ENCODE data around the gene H19. TPM values are rescaled to one million over a fixed set of nuclear protein-coding genes. Genes with fewer than 3 reads are reported as not detected.
A peak's percentile ranks its signal among the peaks of the same experiment; 100 is the strongest.

Gene H19
- total and polyA plus RNA-seq, 9 donors = 113 to 2,888 (median 601) TPM

DNA sequence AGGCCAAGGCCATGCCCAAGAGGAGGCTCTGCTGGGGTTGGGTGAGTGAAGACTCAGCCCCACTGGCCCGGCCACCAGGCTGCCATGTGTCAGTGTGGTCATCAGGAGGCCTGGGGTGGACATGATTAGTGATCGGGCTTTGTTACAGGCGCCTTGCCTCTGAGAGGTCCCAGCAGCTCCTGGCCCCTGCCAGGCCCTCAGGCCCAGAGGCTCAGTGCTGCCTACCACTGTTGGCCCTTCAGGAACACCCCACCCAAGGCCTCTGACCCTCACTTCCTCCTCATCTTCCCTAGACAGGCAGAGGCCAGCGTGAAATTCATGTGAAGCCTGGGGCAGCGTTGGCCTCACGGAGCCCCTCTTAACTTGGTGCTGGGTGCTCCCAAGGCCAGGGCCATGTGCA is 48.3 kb downstream of the H19 start:
- WGBS, 3 donors = no CpG with 5 or more reads among the region's 6 CpGs
- intact Hi-C loops (cut with DNase I) = loop anchor here in 2 of 4 donors (10.0 kb wide), 1 partner anchor 55 kb away; the partner anchor contains the start of gene PRR33 (in 2 of the 2)
- peak in 3 of 5 donors; percentile 3 to 27 (median 11) for DNase-seq

DNA sequence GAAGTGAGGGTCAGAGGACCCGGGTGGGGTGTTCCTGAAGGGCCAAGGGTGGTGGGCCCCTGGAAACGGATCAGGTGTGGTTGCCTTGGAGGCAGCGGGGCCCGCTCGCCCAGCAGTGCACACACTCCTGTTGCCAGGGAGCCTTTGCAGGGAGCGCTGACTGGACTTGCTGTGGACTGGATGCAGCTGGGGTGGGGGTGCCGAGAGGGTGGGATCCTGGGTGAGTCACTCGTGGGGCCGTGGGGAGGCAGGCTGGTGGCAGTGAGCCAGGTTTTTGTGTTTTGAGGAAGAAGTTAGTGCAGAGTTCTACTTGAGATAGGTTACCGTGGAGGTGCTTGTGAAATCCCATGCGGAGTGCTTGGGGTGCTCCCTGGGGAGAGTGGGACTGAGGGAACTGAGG is 49.3 kb downstream of the H19 start:
- Histone ChIP-seq H3K9me3 (no peaks in the 10 kb centered on the region), H3K4me1 (ENCODE audit: insufficient read depth) (no peaks in the 10 kb centered on the region), H3K36me3 (no peaks in the 10 kb centered on the region), H3K4me3 (no peak overlapping the region), H3K27ac (no peak overlapping the region), H3K27me3 (no peaks in the 10 kb centered on the region)
- peak in 1 of 5 donors; percentile 59 for DNase-seq
- TF ChIP-seq, protein P1, sequence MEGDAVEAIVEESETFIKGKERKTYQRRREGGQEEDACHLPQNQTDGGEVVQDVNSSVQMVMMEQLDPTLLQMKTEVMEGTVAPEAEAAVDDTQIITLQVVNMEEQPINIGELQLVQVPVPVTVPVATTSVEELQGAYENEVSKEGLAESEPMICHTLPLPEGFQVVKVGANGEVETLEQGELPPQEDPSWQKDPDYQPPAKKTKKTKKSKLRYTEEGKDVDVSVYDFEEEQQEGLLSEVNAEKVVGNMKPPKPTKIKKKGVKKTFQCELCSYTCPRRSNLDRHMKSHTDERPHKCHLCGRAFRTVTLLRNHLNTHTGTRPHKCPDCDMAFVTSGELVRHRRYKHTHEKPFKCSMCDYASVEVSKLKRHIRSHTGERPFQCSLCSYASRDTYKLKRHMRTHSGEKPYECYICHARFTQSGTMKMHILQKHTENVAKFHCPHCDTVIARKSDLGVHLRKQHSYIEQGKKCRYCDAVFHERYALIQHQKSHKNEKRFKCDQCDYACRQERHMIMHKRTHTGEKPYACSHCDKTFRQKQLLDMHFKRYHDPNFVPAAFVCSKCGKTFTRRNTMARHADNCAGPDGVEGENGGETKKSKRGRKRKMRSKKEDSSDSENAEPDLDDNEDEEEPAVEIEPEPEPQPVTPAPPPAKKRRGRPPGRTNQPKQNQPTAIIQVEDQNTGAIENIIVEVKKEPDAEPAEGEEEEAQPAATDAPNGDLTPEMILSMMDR (IDR thresholded peaks at IDR 0.05) = no peak
- TF ChIP-seq EP300 (IDR thresholded peaks at IDR 0.05) (no peak), POLR2A (IDR thresholded peaks at IDR 0.05) (no peak)
- intact Hi-C loops (cut with DNase I) = loop anchor here in 2 of 4 donors (10.0 kb wide), 1 partner anchor 54 kb away; the partner anchor contains the start of gene PRR33 (in 2 of the 2)
- no CpG with 5 or more reads among the region's 11 CpGs for WGBS, 3 donors

More for the DNA sequence above, 48.3 kb downstream of the H19 start:
- Histone ChIP-seq H3K36me3 (no peaks in the 10 kb centered on the region), H3K4me1 (ENCODE audit: insufficient read depth) (no peaks in the 10 kb centered on the region), H3K9me3 (no peaks in the 10 kb centered on the region), H3K4me3 (no peak overlapping the region), H3K27ac (no peak overlapping the region), H3K27me3 (no peaks in the 10 kb centered on the region)
- TF ChIP-seq, protein P1 (IDR thresholded peaks at IDR 0.05) = no peak

DNA sequence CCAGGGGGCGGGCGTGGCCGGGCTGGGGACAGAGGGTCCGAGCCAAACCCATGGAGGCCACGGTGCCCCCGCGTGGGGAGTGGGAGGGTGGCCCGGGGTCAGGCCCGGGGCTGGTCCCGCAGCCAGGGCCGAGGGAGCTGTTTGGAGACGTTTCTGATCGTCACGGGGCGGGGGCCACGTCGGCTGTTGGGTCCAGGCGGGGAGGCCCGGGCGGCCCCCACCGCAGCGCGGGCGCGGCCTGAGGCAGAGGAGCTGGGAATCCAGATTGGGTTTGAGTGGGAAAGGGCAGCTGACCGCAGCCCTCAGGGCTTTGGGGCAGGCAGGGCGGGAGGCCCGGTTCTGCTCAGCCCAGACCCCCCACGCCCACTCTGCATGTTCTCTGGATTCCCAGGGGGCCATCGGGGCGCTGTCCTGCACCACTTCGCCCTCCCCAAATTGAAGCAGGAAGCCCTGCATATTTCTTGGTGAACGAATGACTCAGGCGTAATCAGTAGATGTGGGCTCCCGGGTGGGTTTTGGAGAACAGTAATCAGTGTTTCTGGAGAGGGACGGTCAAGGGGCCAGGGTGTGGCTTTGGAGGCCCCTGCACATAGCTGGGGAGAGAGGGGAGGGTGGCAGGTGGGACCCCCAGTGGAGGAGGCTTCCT is 49.9 kb downstream of the H19 start:
- no CpG with 5 or more reads among the region's 36 CpGs for WGBS, 3 donors
- DNase-seq = no peak
- Histone ChIP-seq H3K4me3 (no peak overlapping the region), H3K36me3 (no peaks in the 10 kb centered on the region), H3K27me3 (no peaks in the 10 kb centered on the region), H3K4me1 (ENCODE audit: insufficient read depth) (no peaks in the 10 kb centered on the region), H3K27ac (no peak overlapping the region), H3K9me3 (no peaks in the 10 kb centered on the region)
- TF ChIP-seq, protein P1 (IDR thresholded peaks at IDR 0.05) = no peak
- TF ChIP-seq EP300 (IDR thresholded peaks at IDR 0.05) = no peak
- TF ChIP-seq POLR2A (IDR thresholded peaks at IDR 0.05) = no peak
- intact Hi-C loops (cut with DNase I) = loop anchor here in 2 of 4 donors (10.0 kb wide), 1 partner anchor 53 kb away; the partner anchor contains the start of gene PRR33 (in 2 of the 2)

DNA sequence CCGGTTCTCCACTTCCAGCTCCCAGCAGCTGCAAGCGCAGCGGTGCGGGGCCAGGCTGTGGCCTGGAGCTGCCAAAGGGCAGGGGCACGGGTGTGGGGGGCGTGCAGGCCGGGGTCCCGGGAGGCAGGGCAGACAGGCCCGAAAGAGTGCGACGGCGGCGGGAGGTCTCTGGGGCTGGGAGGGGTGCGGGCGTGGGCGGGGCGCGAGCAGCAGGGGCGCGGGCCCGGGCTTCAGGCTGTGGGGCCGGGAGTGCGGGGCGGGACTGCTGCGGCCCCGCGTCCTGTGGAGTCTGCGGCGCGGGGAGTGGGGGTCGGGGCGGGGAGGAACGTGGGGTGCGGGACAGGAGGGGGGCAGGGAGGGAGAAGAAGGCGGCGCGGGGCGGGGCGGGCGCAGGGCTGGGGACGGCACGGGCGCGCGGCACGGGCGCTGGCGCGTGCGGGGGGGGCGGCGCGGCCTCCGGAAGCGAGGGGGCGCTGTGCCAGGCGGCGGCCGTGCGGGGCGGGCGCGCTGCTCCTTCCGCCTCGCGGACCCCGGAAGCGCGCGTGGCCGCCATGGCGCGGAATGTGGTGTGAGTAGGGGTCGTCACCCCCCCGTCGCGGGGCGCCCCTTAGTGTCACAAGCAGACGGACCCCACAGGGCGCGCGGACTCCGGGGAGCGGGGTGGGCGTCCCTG is 50.7 kb downstream of the H19 start, which contains the start of gene MRPL23:
TSS of gene MRPL23 (plus strand) at position 521 of the 673 bp plus-strand sequence. CDS start at position 552, 31 bp downstream.
- H3K4me3 ChIP-seq = no peak within 1 kb of the TSS
- no peak within 1 kb of the TSS for H3K27ac ChIP-seq
- peak in 3 of 5 donors; percentile 7 to 44 (median 16) for DNase-seq
- no peaks in the 10 kb centered on the region for H3K27me3 ChIP-seq
- no peaks in the 10 kb centered on the region for H3K4me1 ChIP-seq (ENCODE audit: insufficient read depth)
- TF ChIP-seq, protein P1 (IDR thresholded peaks at IDR 0.05) = no peak
- TF ChIP-seq EP300 (IDR thresholded peaks at IDR 0.05) (no peak), POLR2A (IDR thresholded peaks at IDR 0.05) (no peak)
- WGBS, 3 donors = no CpG with 5 or more reads among the region's 85 CpGs
- no peaks in the 10 kb centered on the region for H3K9me3 ChIP-seq
- no peaks in the 10 kb centered on the region for H3K36me3 ChIP-seq
- intact Hi-C loops (cut with DNase I) = loop anchor here in 2 of 4 donors (10.0 kb wide), 1 partner anchor 52 kb away; the partner anchor contains the start of gene PRR33 (in 2 of the 2)

MicroRNAs within 50 kb of the gene (microRNA counts, 767-probe panel; counts per million panel counts)
- 530 counts per million, percentile 78 among the panel's probes with 10 or more counts for microRNA hsa-miR-675-5p

Small RNA genes lying within 50 kb of the gene (small RNA-seq; reads per million reads assigned to genes)
- gene RF01972 (not detected), gene RF01973 (not detected)

Other genes with a start within 250 kb of the H19 start
- gene IFITM10, start 247.2 kb downstream of the H19 start, total RNA-seq = 1 to 10 TPM in 3 of 7 donors, under 1 TPM in 4; 0.56 to 3.6 (median 0.98) TPM
- gene IFITM10, start 247.2 kb downstream of the H19 start, polyA plus RNA-seq = under 1 TPM; 0.15 to 0.22 TPM
- gene CTSD, start 233.9 kb downstream of the H19 start, total RNA-seq = 100 to 1,000 TPM; 107 to 545 (median 191) TPM
- gene CTSD, start 233.9 kb downstream of the H19 start, polyA plus RNA-seq = 100 to 1,000 TPM in 1 of 2 donors, 10 to 100 TPM in 1; 89.0 to 200 TPM
- gene SYT8, start 162.9 kb downstream of the H19 start, total RNA-seq = 1 to 10 TPM in 1 of 7 donors, under 1 TPM in 1, not detected in 5; 0.24 to 2.4 TPM
- gene SYT8, start 162.9 kb downstream of the H19 start, polyA plus RNA-seq = not detected
- 1 to 10 TPM in 1 of 7 donors, under 1 TPM in 2, not detected in 4; 0.61 to 1.2 (median 0.70) TPM for gene TNNI2, start 158.9 kb downstream of the H19 start, total RNA-seq
- under 1 TPM in 1 of 2 donors, not detected in 1; 0.41 TPM for gene TNNI2, start 158.9 kb downstream of the H19 start, polyA plus RNA-seq
- 10 to 100 TPM in 3 of 7 donors, 1 to 10 TPM in 4; 3.5 to 14.8 (median 9.0) TPM for gene LSP1, start 144.8 kb downstream of the H19 start, total RNA-seq
- gene LSP1, start 144.8 kb downstream of the H19 start, polyA plus RNA-seq = 10 to 100 TPM in 1 of 2 donors, 1 to 10 TPM in 1; 6.0 to 22.0 TPM
- not detected for gene PRR33, start 105.9 kb downstream of the H19 start, total RNA-seq
- gene PRR33, start 105.9 kb downstream of the H19 start, polyA plus RNA-seq = under 1 TPM in 1 of 2 donors, not detected in 1; 0.01 TPM
- gene TNNT3, start 78.1 kb downstream of the H19 start, total RNA-seq = 1 to 10 TPM in 4 of 7 donors, not detected in 3; 1.4 to 5.7 (median 2.0) TPM
- gene TNNT3, start 78.1 kb downstream of the H19 start, polyA plus RNA-seq = 1 to 10 TPM in 1 of 2 donors, under 1 TPM in 1; 0.22 to 9.0 TPM
- 100 to 1,000 TPM in 2 of 7 donors, 10 to 100 TPM in 5; 33.2 to 145 (median 86.7) TPM for gene MRPL23, start 50.5 kb downstream of the H19 start, total RNA-seq
- gene MRPL23, start 50.5 kb downstream of the H19 start, polyA plus RNA-seq = 100 to 1,000 TPM in 1 of 2 donors, 10 to 100 TPM in 1; 21.7 to 106 TPM
- 100 to 1,000 TPM in 5 of 7 donors, 10 to 100 TPM in 2; 21.7 to 412 (median 172) TPM for gene IGF2, start 141.5 kb upstream of the H19 start, total RNA-seq
- gene IGF2, start 141.5 kb upstream of the H19 start, polyA plus RNA-seq = 10 to 100 TPM; 44.2 to 58.6 TPM
- gene INS, start 163.4 kb upstream of the H19 start, total RNA-seq = 1 to 10 TPM in 1 of 7 donors, under 1 TPM in 1, not detected in 5; 0.89 to 1.4 TPM
- not detected for gene INS, start 163.4 kb upstream of the H19 start, polyA plus RNA-seq
- 1 to 10 TPM in 3 of 7 donors, under 1 TPM in 3, not detected in 1; 0.12 to 4.1 (median 0.99) TPM for gene TH, start 174.0 kb upstream of the H19 start, total RNA-seq
- gene TH, start 174.0 kb upstream of the H19 start, polyA plus RNA-seq = under 1 TPM in 1 of 2 donors, not detected in 1; 0.54 TPM

Measured in ovary (tissue), 9 donors.